GM12874 (cell line): ENCODE measurements around the gene UCP2.

Experiments
- CTCF ChIP-seq: IDR thresholded peaks from 2 replicates; pipeline ENCODE4 v1.5.1; 2011; ENCODE audit warnings: low read depth, mild to moderate bottlenecking, control low read depth, low read length, moderate library complexity; ENCODE audit not compliant: insufficient read depth

UCP2 gene

GRCh38 chr11:73997120-73997770 lies 14.6 kb upstream of the UCP2 start:
- TF ChIP-seq CTCF: no peak

GRCh38 chr11:73996161-73996747 lies 13.6 kb upstream of the UCP2 start:
- no peak for TF ChIP-seq CTCF

- no peak for TF ChIP-seq CTCF
Observed at GRCh38 chr11:73995731-73996130, 13.1 kb upstream of the UCP2 start.

GRCh38 chr11:73995247-73995646 lies 12.6 kb upstream of the UCP2 start:
- no peak for TF ChIP-seq CTCF

- TF ChIP-seq CTCF: no peak
Observed at GRCh38 chr11:73991471-73992006, 8.9 kb upstream of the UCP2 start.

GRCh38 chr11:73990730-73991129 lies 8.1 kb upstream of the UCP2 start:
- TF ChIP-seq CTCF: no peak

GRCh38 chr11:73989156-73989555 lies 6.5 kb upstream of the UCP2 start:
- TF ChIP-seq CTCF: peak; percentile 21; the same call in 1 of the 2 replicates
